Choroid plexus epithelial cell (primary cell): ENCODE results near the gene NDUFB1.
A peak's percentile ranks its signal among the peaks of the same experiment; 100 is the strongest.

Experiments used
- DNase-seq: peaks from one replicate; pipeline ENCODE4 v3.0.0-alpha.2; 2010; ENCODE audit warnings: low read depth
- H3K4me3 ChIP-seq: 2 replicates; pipeline ENCODE4 v1.5.1; 2011; ENCODE audit warnings: low read depth, mild to moderate bottlenecking, control low read depth, low read length, moderate library complexity
- TF ChIP-seq, protein P1 (sequence below): conservative IDR thresholded peaks from 2 replicates; pipeline ENCODE4 v1.5.1; 2011; ENCODE audit warnings: low read depth, mild to moderate bottlenecking, control low read depth, inconsistent platforms, low read length, moderate library complexity

NDUFB1 gene

DNA sequence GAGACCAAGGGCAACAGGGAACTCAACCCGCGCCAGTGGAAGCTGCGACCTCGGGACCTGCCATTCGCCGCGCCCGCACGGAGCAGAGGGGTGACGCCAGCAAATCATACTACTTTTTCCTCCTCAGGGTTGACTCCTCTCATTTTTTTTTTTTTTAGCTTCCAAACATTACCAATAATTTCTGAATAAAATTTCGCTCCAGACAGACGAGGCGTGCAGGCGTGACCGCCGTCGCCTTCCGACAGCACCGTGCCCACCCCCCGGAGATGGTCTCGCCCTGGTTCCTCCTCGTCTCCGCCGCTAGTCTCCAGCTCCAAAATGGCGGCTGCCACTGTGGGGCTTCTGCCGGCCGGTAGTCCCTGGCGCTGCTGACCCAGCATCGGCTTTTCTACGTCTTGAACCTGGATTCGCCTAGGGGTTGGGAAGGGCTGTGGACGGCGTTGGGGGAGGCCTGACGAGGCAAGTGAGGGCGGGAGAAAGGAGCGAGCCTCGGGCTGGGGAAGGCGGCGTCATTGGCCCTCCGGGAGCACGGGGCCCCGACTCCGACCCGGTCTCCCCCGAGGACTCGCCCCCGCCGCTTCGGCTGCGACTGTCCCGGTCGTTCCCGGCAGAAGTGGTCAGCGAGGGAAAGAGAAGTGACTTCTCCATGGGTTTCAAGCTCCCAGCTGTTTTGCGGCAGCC is at the start of gene NDUFB1, which contains the start of gene CPSF2:
Gene NDUFB1, minus strand, starts transcription at position 37 of the 681 bp plus-strand sequence. CDS start 4,069 bp downstream, outside the sequence.
Gene CPSF2, plus strand, starts transcription at position 300 of the 681 bp plus-strand sequence. CDS start 9,016 bp downstream, outside the sequence.
- TF ChIP-seq, protein P1, sequence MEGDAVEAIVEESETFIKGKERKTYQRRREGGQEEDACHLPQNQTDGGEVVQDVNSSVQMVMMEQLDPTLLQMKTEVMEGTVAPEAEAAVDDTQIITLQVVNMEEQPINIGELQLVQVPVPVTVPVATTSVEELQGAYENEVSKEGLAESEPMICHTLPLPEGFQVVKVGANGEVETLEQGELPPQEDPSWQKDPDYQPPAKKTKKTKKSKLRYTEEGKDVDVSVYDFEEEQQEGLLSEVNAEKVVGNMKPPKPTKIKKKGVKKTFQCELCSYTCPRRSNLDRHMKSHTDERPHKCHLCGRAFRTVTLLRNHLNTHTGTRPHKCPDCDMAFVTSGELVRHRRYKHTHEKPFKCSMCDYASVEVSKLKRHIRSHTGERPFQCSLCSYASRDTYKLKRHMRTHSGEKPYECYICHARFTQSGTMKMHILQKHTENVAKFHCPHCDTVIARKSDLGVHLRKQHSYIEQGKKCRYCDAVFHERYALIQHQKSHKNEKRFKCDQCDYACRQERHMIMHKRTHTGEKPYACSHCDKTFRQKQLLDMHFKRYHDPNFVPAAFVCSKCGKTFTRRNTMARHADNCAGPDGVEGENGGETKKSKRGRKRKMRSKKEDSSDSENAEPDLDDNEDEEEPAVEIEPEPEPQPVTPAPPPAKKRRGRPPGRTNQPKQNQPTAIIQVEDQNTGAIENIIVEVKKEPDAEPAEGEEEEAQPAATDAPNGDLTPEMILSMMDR = no peak
- DNase-seq = peak; percentile 81
- peak within 1 kb of the TSS; percentile 98 for H3K4me3 ChIP-seq

DNA sequence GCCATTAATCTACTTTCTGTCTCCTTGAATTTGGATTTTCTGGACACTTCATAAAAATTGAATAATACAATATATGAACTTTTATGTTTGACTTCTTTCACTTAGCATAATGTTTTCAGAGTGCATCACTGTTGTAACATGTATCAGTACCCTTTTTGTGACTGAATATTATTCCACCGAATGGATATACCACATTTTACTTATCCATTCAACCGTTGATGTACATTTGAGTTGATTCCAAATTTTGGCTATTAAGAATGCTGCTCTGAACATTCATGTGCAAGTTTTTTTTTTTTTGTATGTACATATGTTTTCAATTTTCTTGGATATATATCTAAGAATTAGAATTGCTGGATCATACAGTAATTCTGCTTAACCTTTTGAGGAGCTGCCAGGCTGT is 43.5 kb upstream of the NDUFB1 start:
- no peak for DNase-seq
- no peak overlapping the region for H3K4me3 ChIP-seq
- TF ChIP-seq, protein P1 = no peak

DNA sequence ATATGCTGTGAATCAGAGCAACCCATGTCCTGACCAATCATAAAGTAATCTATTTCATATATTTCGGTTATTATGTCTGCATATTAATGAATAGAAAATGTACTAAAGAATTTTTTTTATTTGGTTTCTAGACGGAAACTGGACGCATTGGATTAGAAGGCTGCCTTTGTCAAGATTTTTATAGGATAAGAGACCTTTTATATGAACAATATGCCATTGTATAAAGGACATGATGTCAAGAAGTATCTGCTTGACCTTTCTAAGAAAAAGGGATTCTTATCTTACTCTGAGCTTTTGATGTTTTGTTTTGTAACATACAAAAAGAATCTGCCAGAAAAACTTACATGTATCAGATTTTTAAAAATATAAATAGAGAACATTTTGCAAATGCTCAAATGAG is 40.0 kb upstream of the NDUFB1 start:
- H3K4me3 ChIP-seq = no peak overlapping the region
- TF ChIP-seq, protein P1 = no peak
- DNase-seq = no peak

DNA sequence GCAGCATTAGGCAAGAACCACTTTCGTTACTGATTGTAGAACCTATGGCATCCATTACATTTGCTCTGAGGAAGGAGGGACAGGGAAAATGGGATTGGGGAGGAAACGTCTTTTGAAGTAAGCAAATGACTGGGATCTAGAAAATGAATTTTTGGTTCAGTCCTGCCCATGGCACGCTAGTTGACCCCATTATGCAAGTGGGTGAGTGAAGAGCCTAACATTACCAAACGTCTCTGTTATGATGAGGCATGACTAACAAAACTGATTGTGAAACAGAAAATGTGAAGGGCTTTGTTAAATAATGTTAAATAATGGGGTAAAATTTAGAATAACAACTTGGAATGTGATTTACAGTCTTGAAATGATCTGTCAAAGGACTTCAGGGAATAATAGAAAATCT is 39.1 kb upstream of the NDUFB1 start:
- TF ChIP-seq, protein P1 = no peak
- no peak overlapping the region for H3K4me3 ChIP-seq
- DNase-seq = peak; percentile 90

DNA sequence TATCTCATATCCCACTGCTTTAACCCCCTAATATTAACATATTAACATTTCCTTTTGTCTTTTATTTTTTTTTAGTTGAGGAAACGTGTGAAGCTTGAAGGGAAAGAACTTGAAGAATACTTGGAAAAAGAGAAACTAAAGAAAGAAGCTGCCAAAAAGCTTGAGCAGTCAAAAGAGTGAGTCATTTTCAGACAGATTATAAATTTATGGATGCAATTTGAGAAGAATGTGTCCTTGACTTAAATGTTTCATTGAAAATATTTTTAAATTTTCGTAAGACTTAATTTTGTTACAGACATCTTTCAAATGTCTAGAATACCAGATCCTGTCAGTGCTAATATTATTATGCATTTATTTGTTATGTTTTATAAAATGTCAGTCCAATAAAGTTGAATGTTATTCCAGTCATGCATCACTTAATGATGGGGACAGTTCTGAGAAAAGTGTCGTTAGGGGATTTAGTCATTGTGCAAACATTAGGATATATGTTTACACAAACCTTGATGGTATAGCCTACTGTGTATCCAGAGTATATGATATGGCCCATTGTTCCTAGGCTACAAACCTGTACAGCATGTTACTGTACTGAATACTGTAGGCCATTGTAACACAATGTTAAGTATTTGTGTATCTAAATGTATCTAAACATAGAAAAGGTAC is 32.9 kb upstream of the NDUFB1 start:
- peak; percentile 26 for DNase-seq

DNA sequence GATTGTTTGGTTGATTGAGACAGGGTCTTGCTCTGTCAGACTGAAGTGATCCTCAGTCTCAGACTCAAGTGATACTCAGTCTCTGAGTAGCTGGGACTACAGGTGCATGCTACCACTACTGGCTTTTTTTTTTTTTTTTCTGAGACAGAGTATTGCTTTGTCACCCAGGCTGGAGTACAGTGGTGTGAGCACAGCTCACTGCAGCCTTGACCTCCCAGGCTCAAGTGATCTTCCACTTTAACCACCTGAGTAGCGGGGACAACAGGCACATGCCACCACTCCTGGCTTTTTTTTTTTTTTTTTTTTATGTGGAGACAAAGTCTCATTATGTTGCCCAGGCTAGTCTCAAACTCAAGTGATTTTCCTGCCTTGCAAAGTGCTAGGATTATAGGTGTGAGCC is 32.1 kb upstream of the NDUFB1 start:
- TF ChIP-seq, protein P1 = no peak
- DNase-seq = no peak
- no peak overlapping the region for H3K4me3 ChIP-seq

More for the DNA sequence above, 32.9 kb upstream of the NDUFB1 start:
- H3K4me3 ChIP-seq = no peak overlapping the region
- TF ChIP-seq, protein P1 = no peak

DNA sequence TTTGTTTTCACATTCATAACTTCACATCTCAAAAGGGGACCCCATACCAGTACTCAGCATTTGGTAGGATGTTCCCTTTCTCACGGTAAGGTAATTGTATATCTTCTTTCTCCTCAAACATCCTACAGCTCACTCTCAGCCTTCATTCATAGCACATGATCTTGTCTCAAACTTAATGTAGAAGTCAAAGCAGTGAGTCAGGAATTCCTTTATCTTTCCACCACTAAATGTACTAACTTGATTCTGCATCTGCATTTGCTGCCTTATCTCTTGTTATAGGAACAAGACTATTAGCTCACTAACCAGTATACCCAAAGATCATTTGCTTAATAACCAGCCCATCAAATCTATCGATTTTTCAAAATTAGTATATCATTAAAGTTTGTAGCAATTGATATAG is 23.2 kb upstream of the NDUFB1 start:
- H3K4me3 ChIP-seq = no peak overlapping the region
- DNase-seq = peak; percentile 83
- TF ChIP-seq, protein P1 = no peak
